HCT116 (cell line): ENCODE measurements around the gene HSD3B7. TPM values are rescaled to one million over a fixed set of nuclear protein-coding genes. Genes with fewer than 3 reads are reported as not detected.

Source experiments
- ATAC-seq: fragments of 200-7000 bp; cut with Tn5 transposase; 2 replicates; pipeline ENCODE4 v1.9.1; 2020; ENCODE audit warnings: mild to moderate bottlenecking, moderate library complexity
- BruUV-seq: library from RNA; stranded (reverse); fragments of 400-500 nt; replicated peaks from 2 replicates; lab custom pipeline; 2021; lab: Mats Ljungman, UMichigan
- CTCF ChIA-PET: fragments of 300-600 bp; sonication (Branson Sonifier 250); formaldehyde crosslinking; loops from one replicate; lab custom pipeline; 2021; ENCODE audit warnings: antibody characterized with exemption; lab: Charles Lee
- POLR2A ChIA-PET: fragments of 300-600, 350-600 bp; sonication (Branson Sonifier 250); formaldehyde crosslinking; loops from one replicate; lab custom pipeline; 2021; ENCODE audit warnings: antibody characterized with exemption; lab: Charles Lee
- RAD21 ChIA-PET, 2 experiments: fragments of 300-600 bp; sonication (Branson Sonifier 250); formaldehyde crosslinking; loops; one replicate each; lab custom pipeline; 2023; ENCODE audit warnings: low total read pairs in 2 of 2; ENCODE audit not compliant: uncharacterized antibody in 2 of 2, unreplicated experiment in 2 of 2, low non-redundant PET in 1 of 2; lab: Charles Lee
- DNase-seq: peaks from one replicate; pipeline ENCODE4 v3.0.0-alpha.2; 2010; ENCODE audit warnings: low read depth, low spot score
- H2AFZ ChIP-seq: fragments of 200-600 bp; shearing (Covaris generic), sonication (generic); 2 replicates; pipeline ENCODE4 v1.6.1; 2017; ENCODE audit warnings: low read depth, mixed run types, mixed read lengths, antibody characterized with exemption, low read length; ENCODE audit not compliant: poor library complexity, severe bottlenecking
- H3K27ac ChIP-seq: 2 replicates; pipeline ENCODE4 v1.5.1; 2012; ENCODE audit warnings: low read depth, low read length
- H3K27me3 ChIP-seq: fragments of 200-600 bp; sonication (generic); 2 replicates; pipeline ENCODE4 v1.6.1; 2016; ENCODE audit warnings: mixed run types, low read length, mixed read lengths; ENCODE audit not compliant: insufficient read depth
- H3K36me3 ChIP-seq, 2 experiments: fragments of 200-500 bp in 1 of 2; fragments of 200-600 bp in 1 of 2; sonication (Bioruptor generic) in 1 of 2; sonication (generic) in 1 of 2; 2 replicates each; pipeline versions ENCODE4 v1.5.1 to v1.6.1; 2014 to 2016; ENCODE audit warnings: low read length in 2 of 2, inconsistent platforms in 1 of 2, mixed read lengths in 1 of 2, mixed run types in 1 of 2; ENCODE audit not compliant: insufficient read depth in 2 of 2, control insufficient read depth in 1 of 2
- H3K4me1 ChIP-seq, 2 experiments: fragments of 200-600 bp in 1 of 2; sonication (generic) in 1 of 2; 2 replicates each; pipeline versions ENCODE4 v1.5.1 to v1.6.1; 2012 to 2017; ENCODE audit warnings: low read length in 2 of 2, inconsistent platforms in 1 of 2, mild to moderate bottlenecking in 1 of 2, mixed read lengths in 1 of 2, mixed run types in 1 of 2, moderate library complexity in 1 of 2; ENCODE audit not compliant: insufficient read depth in 2 of 2, control insufficient read depth in 1 of 2
- H3K4me2 ChIP-seq: fragments of 200-600 bp; sonication (generic); 2 replicates; pipeline ENCODE4 v1.6.1; 2017; ENCODE audit warnings: mixed run types, low read length, mixed read lengths
- H3K4me3 ChIP-seq, 2 experiments: fragments of 200-600 bp in 1 of 2; sonication (generic) in 1 of 2; replicated peaks in 1 of 2; 2 replicates each; pipeline ENCODE4 v1.5.1; 2011 to 2016; ENCODE audit warnings: low read length in 2 of 2, control low read depth in 1 of 2, low read depth in 1 of 2, mild to moderate bottlenecking in 1 of 2, mixed read lengths in 1 of 2, mixed run types in 1 of 2
- H3K79me2 ChIP-seq: fragments of 200-600 bp; sonication (generic); 2 replicates; pipeline ENCODE4 v1.6.1; 2017; ENCODE audit warnings: mild to moderate bottlenecking, mixed run types, low read length, moderate library complexity, mixed read lengths; ENCODE audit not compliant: insufficient read depth
- H3K9ac ChIP-seq: fragments of 200-600 bp; sonication (generic); 2 replicates; pipeline ENCODE4 v1.6.1; 2016; ENCODE audit warnings: low read length, mixed read lengths
- H3K9me2 ChIP-seq: fragments of 200-600 bp; sonication (generic), shearing (Covaris generic); 2 replicates; pipeline ENCODE4 v1.6.1; 2017; ENCODE audit warnings: mixed run types, mild to moderate bottlenecking, moderate library complexity; ENCODE audit not compliant: insufficient read depth
- H3K9me3 ChIP-seq, 2 experiments: fragments of 200-500 bp in 1 of 2; fragments of 200-600 bp in 1 of 2; sonication (Bioruptor generic) in 1 of 2; sonication (generic) in 1 of 2; 2 replicates each; pipeline ENCODE4 v1.6.1; 2014 to 2017; ENCODE audit warnings: low read length in 2 of 2, mixed read lengths in 2 of 2, inconsistent platforms in 1 of 2, low read depth in 1 of 2, mild to moderate bottlenecking in 1 of 2, mixed run types in 1 of 2, moderate library complexity in 1 of 2; ENCODE audit not compliant: control insufficient read depth in 1 of 2, insufficient read depth in 1 of 2
- H4K20me1 ChIP-seq: fragments of 200-600 bp; sonication (generic), shearing (Covaris generic); 2 replicates; pipeline ENCODE4 v1.6.1; 2017; ENCODE audit warnings: mixed run types, mild to moderate bottlenecking, moderate library complexity; ENCODE audit not compliant: insufficient read depth
- CBX3 ChIP-seq: IDR thresholded peaks from 2 replicates; pipeline ENCODE4 v1.6.1; 2012; ENCODE audit warnings: low read depth
- CTCF ChIP-seq, 3 experiments: fragments of 200-600 bp in 1 of 3; sonication (generic) in 1 of 3; IDR thresholded peaks in 2 of 3; conservative IDR thresholded peaks in 1 of 3; 2 replicates each; pipeline ENCODE4 v1.5.1; 2012 to 2017; ENCODE audit warnings: low read depth in 2 of 3, low read length in 2 of 3, antibody characterized with exemption in 1 of 3, borderline replicate concordance in 1 of 3, control low read depth in 1 of 3, mild to moderate bottlenecking in 1 of 3, mixed read lengths in 1 of 3, mixed run types in 1 of 3, moderate library complexity in 1 of 3; ENCODE audit not compliant: insufficient read depth in 1 of 3
- JUND ChIP-seq: IDR thresholded peaks from 2 replicates; pipeline ENCODE4 v1.6.1; 2012
- MAX ChIP-seq: IDR thresholded peaks from 2 replicates; pipeline ENCODE4 v1.6.1; 2012
- SIN3A ChIP-seq: IDR thresholded peaks from 2 replicates; pipeline ENCODE4 v1.6.1; 2012; ENCODE audit warnings: low read depth
- YY1 ChIP-seq: IDR thresholded peaks from 2 replicates; pipeline ENCODE4 v1.6.1; 2011; ENCODE audit warnings: low read length, low read depth, moderate library complexity, mild to moderate bottlenecking; ENCODE audit not compliant: insufficient replicate concordance; ENCODE audit errors: extremely low read depth
- ZBTB33 ChIP-seq: IDR thresholded peaks from 2 replicates; pipeline ENCODE4 v1.6.1; 2011; ENCODE audit warnings: mild to moderate bottlenecking, low read length, moderate library complexity; ENCODE audit not compliant: insufficient replicate concordance; ENCODE audit errors: extremely low read depth
- ZFX ChIP-seq: fragments of 450-650 bp; IDR thresholded peaks from 2 replicates; pipeline ENCODE4 v1.6.1; 2017
- intact Hi-C: fragments of 100-400 bp; cut with micrococcal nuclease; formaldehyde crosslinking; loops from 2 replicates; pipeline ENCODE4 v1.10.0; 2022
- total RNA-seq: library from RNA; stranded (reverse); gene quantifications from one replicate; pipeline ENCODE4 v1.2.1, GENCODE V29; 2021; ENCODE audit not compliant: unreplicated experiment

HSD3B7 gene
- total RNA-seq, 1 experiment from 2014 or later, result 8.6 TPM

GRCh38 chr16:30980434-30980833, 4.6 kb upstream of the HSD3B7 start:
- no peak for DNase-seq
- Histone ChIP-seq H3K9me3 (no peaks in the 10 kb centered on the region), H3K4me1 (peaks cover 0 to 8% of the 10 kb centered on the region in 2 experiments; a peak in 3 of 4 replicates), H4K20me1 (no peaks in the 10 kb centered on the region), H3K9me2 (no peaks in the 10 kb centered on the region), H3K27ac (no peak overlapping the region), H3K79me2 (peaks cover 3% of the 10 kb centered on the region; the same call in 1 of the 2 replicates), H3K27me3 (no peaks in the 10 kb centered on the region), H3K4me3 (no peak overlapping the region), H3K9ac (no peak overlapping the region), H3K4me2 (no peak overlapping the region), H2AFZ (no peak overlapping the region), H3K36me3 (peaks cover 10 to 24% of the 10 kb centered on the region in 2 experiments; a peak in 3 of 4 replicates)
- RAD21 ChIA-PET, result no interaction called here
- POLR2A ChIA-PET, result no interaction called here
- CTCF ChIA-PET, result no interaction called here
- no peak for ATAC-seq
- BruUV-seq, result no TSS peak
- TF ChIP-seq JUND, result no peak
- no peak for TF ChIP-seq CBX3
- TF ChIP-seq SIN3A, result no peak
- TF ChIP-seq ZBTB33, result no peak
- no peak for TF ChIP-seq CTCF (IDR thresholded peaks at IDR 0.05 in 2 of 3, conservative IDR thresholded peaks at IDR 0.05 in 1 of 3; ENCODE audit: borderline replicate concordance in 1 of 3, insufficient read depth in 1 of 3, low read depth in 2 of 3, low read length in 2 of 3)
- no peak for TF ChIP-seq YY1
- no peak for TF ChIP-seq MAX
- TF ChIP-seq ZFX, result no peak
- intact Hi-C loops, result loop anchor here (10.0 kb wide), 1 partner anchor 714 kb away; no protein-coding TSS in a partner anchor
